CD4-positive, alpha-beta T cell (primary cell): ENCODE measurements around the gene TMPRSS11A. TPM values are rescaled to one million over a fixed set of nuclear protein-coding genes. Genes with fewer than 3 reads are reported as not detected.

Experiments used
- ATAC-seq: fragments of 200-7000 bp; cut with Tn5 transposase; one replicate; pipeline ENCODE4 v1.10.0; 2022; ENCODE audit warnings: mild to moderate bottlenecking; ENCODE audit not compliant: poor library complexity
- CTCF ChIA-PET: fragments of 350-600 bp; sonication (Branson Sonifier 250); formaldehyde crosslinking; loops from one replicate; lab custom pipeline; 2021; ENCODE audit warnings: antibody characterized with exemption, inconsistent platforms; lab: Charles Lee
- POLR2A ChIA-PET: fragments of 350-600 bp; sonication (Branson Sonifier 250); formaldehyde crosslinking; loops from one replicate; lab custom pipeline; 2021; ENCODE audit warnings: antibody characterized with exemption, inconsistent platforms; lab: Charles Lee
- DNase-seq, 14 experiments: peaks; one replicate each; pipeline ENCODE4 v3.0.0-alpha.2; 2013 to 2020; ENCODE audit warnings: mixed read lengths in 2 of 14
- H3K27ac ChIP-seq, 2 donors: one replicate each; pipeline versions ENCODE4 v1.5.1 to v1.7.0; 2013; ENCODE audit warnings: low read length in 2 of 2, low read depth in 1 of 2, mild to moderate bottlenecking in 1 of 2
- H3K27me3 ChIP-seq, 2 experiments: 1 replicate in 1 of 2; 2 replicates in 1 of 2; pipeline versions ENCODE4 v1.6.1 to v1.7.0; 2013; ENCODE audit warnings: low read length in 2 of 2, control low read depth in 1 of 2, mild to moderate bottlenecking in 1 of 2, moderate library complexity in 1 of 2; ENCODE audit not compliant: insufficient read depth in 2 of 2, control insufficient read depth in 1 of 2
- H3K36me3 ChIP-seq: one replicate; pipeline ENCODE4 v1.6.1; 2013; ENCODE audit warnings: low read length, control low read depth; ENCODE audit not compliant: insufficient read depth
- H3K4me1 ChIP-seq: one replicate; pipeline ENCODE4 v1.6.1; 2013; ENCODE audit warnings: low read length, control low read depth; ENCODE audit not compliant: insufficient read depth
- H3K4me3 ChIP-seq: one replicate; pipeline ENCODE4 v1.5.1; 2013; ENCODE audit warnings: mild to moderate bottlenecking, low read length, moderate library complexity
- H3K9me3 ChIP-seq, 2 experiments: 1 replicate in 1 of 2; 2 replicates in 1 of 2; pipeline versions ENCODE4 v1.6.1 to v1.7.0; 2013; ENCODE audit warnings: low read length in 2 of 2, mild to moderate bottlenecking in 2 of 2, control low read depth in 1 of 2, moderate library complexity in 1 of 2; ENCODE audit not compliant: control insufficient read depth in 1 of 2, insufficient read depth in 1 of 2
- H3K27ac Mint-ChIP-seq: one replicate; pipeline ENCODE4 v1.8.0; 2020; ENCODE audit warnings: mixed read lengths
- H3K27me3 Mint-ChIP-seq: one replicate; pipeline ENCODE4 v1.8.0; 2021; ENCODE audit warnings: mixed read lengths
- H3K36me3 Mint-ChIP-seq: one replicate; pipeline ENCODE4 v1.8.0; 2021; ENCODE audit warnings: low read depth, mixed read lengths
- H3K4me1 Mint-ChIP-seq: one replicate; pipeline ENCODE4 v1.8.0; 2021; ENCODE audit warnings: low read depth, mixed read lengths
- H3K4me3 Mint-ChIP-seq: one replicate; pipeline ENCODE4 v1.8.0; 2020; ENCODE audit warnings: mild to moderate bottlenecking, mixed read lengths
- H3K9me3 Mint-ChIP-seq: one replicate; pipeline ENCODE4 v1.8.0; 2020; ENCODE audit warnings: mixed read lengths
- intact Hi-C, 2 experiments: fragments of 100-400 bp; cut with DNase I in 1 of 2; cut with micrococcal nuclease in 1 of 2; formaldehyde crosslinking; loops; one replicate each; pipeline versions ENCODE4 v1.15.1 to v1.9.0; 2023 to 2025; cut with DNase I, micrococcal nuclease
- total RNA-seq, 174 experiments: library from RNA in 2 of 174; stranded (reverse) in 2 of 174; gene quantifications; one replicate each; pipeline ENCODE4 v1.2.3 and lab custom pipeline; 2021 to 2026
- TF ChIP-seq, protein P1 (sequence below): fragments of 200-600 bp; IDR thresholded peaks from one replicate; pipeline ENCODE4 v1.8.0; 2022; ENCODE audit warnings: antibody characterized with exemption, mild to moderate bottlenecking

TMPRSS11A gene
- total RNA-seq, 2 experiments from 2014 or later, result not detected

DNA sequence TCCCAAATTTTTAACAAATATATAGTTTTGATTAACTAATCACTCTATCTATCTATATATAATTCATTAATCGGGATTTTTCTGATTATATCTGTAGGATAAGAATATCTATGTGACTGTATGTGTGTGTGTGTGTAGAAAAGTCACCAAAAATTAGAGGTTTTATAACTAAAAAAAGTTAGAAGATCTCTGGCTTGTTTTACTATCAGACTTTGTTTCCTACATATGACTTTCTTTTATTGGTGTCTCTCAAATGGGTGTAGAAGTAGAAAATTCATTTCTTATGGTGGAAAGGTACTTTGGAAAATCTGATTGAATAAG is 52.7 kb downstream of the TMPRSS11A start:
- no peak overlapping the region for H3K27ac Mint-ChIP-seq
- TF ChIP-seq, protein P1, sequence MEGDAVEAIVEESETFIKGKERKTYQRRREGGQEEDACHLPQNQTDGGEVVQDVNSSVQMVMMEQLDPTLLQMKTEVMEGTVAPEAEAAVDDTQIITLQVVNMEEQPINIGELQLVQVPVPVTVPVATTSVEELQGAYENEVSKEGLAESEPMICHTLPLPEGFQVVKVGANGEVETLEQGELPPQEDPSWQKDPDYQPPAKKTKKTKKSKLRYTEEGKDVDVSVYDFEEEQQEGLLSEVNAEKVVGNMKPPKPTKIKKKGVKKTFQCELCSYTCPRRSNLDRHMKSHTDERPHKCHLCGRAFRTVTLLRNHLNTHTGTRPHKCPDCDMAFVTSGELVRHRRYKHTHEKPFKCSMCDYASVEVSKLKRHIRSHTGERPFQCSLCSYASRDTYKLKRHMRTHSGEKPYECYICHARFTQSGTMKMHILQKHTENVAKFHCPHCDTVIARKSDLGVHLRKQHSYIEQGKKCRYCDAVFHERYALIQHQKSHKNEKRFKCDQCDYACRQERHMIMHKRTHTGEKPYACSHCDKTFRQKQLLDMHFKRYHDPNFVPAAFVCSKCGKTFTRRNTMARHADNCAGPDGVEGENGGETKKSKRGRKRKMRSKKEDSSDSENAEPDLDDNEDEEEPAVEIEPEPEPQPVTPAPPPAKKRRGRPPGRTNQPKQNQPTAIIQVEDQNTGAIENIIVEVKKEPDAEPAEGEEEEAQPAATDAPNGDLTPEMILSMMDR, result peak; percentile 7
- POLR2A ChIA-PET, result no interaction called here
- H3K36me3 ChIP-seq, result no peaks in the 10 kb centered on the region
- H3K27me3 ChIP-seq, result peaks cover 0 to 13% of the 10 kb centered on the region in 2 experiments
- H3K27me3 Mint-ChIP-seq, result peaks cover 10% of the 10 kb centered on the region
- no peak overlapping the region for H3K27ac ChIP-seq
- H3K4me1 Mint-ChIP-seq, result no peaks in the 10 kb centered on the region
- CTCF ChIA-PET, result no interaction called here
- peaks cover 2% of the 10 kb centered on the region for H3K9me3 Mint-ChIP-seq
- no peak for DNase-seq
- H3K9me3 ChIP-seq, result no peaks in the 10 kb centered on the region
- no peak overlapping the region for H3K4me3 ChIP-seq
- intact Hi-C loops, result loop anchor here in 1 of 2 experiments (1.0 kb wide), 1 partner anchor 361 kb away; no protein-coding TSS in a partner anchor
- no peaks in the 10 kb centered on the region for H3K4me1 ChIP-seq
- H3K4me3 Mint-ChIP-seq, result no peak overlapping the region
- no peaks in the 10 kb centered on the region for H3K36me3 Mint-ChIP-seq
- ATAC-seq, result no peak

DNA sequence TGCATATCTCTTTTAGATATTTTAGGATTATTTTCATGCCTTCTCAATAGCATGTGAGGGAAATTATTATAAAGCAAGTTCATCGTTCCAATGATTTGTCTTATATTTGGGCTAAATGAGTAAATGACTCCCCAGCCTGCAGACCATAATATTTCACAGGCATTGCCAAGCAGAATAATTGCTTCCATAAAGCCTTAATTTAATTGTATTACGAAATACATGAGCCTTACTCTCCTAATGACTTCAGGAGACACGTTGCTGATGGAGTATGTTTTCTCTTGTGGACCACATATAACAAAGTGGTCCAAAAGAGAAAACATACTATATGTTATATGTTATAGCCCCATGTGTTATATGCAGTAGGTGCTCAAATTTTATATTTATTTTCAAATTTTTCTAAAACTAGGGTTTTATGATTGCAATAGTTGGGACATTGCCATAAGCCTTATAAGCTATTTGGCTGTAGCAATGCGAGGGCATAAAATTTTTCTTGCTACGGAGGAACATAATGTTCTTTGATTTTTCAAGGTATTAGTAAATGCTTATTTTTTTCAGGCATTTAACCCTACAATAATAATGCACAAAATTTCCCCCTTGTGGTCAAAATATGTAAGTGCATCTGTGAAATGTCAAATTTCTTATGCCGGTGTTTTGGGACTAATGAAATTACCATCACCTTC is 53.2 kb downstream of the TMPRSS11A start:
- Histone ChIP-seq H3K36me3 (no peaks in the 10 kb centered on the region), H3K27me3 (peaks cover 0 to 13% of the 10 kb centered on the region in 2 experiments), H3K4me3 (no peak overlapping the region), H3K9me3 (no peaks in the 10 kb centered on the region), H3K4me1 (no peaks in the 10 kb centered on the region), H3K27ac (no peak overlapping the region)
- TF ChIP-seq, protein P1, result peak; percentile 72
- ATAC-seq, result no peak
- no peak overlapping the region for H3K27ac Mint-ChIP-seq
- H3K27me3 Mint-ChIP-seq, result peaks cover 10% of the 10 kb centered on the region
- no peaks in the 10 kb centered on the region for H3K4me1 Mint-ChIP-seq
- intact Hi-C loops, result loop anchor here (1.0 to 2.0 kb wide), 2 partner anchors 361 kb away; no protein-coding TSS in a partner anchor
- peak in 3 of 14 experiments; percentile 21 to 37 (median 33) for DNase-seq
- ChIA-PET CTCF (no interaction called here), POLR2A (no interaction called here)
- no peaks in the 10 kb centered on the region for H3K36me3 Mint-ChIP-seq
- H3K4me3 Mint-ChIP-seq, result no peak overlapping the region
- H3K9me3 Mint-ChIP-seq, result peaks cover 2% of the 10 kb centered on the region

DNA sequence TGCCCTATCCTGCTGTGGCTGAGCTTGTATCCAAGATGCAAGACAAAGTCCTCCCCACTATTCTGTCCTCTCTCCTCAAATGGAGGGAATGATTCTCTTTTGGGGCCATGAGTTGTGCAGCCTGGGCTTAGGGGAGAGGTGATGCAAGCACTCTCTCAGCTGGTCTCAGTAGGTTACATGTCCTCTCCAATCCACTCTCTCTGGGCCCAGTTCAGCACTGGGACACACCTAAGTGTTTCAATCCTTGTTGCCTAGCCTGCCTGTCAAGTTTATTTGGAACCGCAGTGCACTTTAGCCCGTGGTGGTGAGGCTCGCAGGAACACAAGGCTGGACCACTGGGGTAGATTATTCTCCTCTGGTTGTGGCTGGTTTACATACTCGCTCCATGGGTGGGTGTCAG is 55.6 kb downstream of the TMPRSS11A start:
- TF ChIP-seq, protein P1, result no peak
- ChIA-PET POLR2A (no interaction called here), CTCF (no interaction called here)
- no peak overlapping the region for H3K27ac Mint-ChIP-seq
- Histone ChIP-seq H3K4me3 (no peak overlapping the region), H3K27ac (no peak overlapping the region), H3K27me3 (peaks cover 0 to 13% of the 10 kb centered on the region in 2 experiments), H3K36me3 (no peaks in the 10 kb centered on the region), H3K4me1 (no peaks in the 10 kb centered on the region), H3K9me3 (no peaks in the 10 kb centered on the region)
- intact Hi-C loops, result loop anchor here in 1 of 2 experiments (2.0 kb wide), 1 partner anchor 359 kb away; no protein-coding TSS in a partner anchor
- no peaks in the 10 kb centered on the region for H3K4me1 Mint-ChIP-seq
- H3K36me3 Mint-ChIP-seq, result no peaks in the 10 kb centered on the region
- DNase-seq, result no peak
- no peak for ATAC-seq
- H3K9me3 Mint-ChIP-seq, result peaks cover 2% of the 10 kb centered on the region
- H3K27me3 Mint-ChIP-seq, result peaks cover 9% of the 10 kb centered on the region
- no peak overlapping the region for H3K4me3 Mint-ChIP-seq
